Measurements from ENCODE around the gene RPL10A. TPM values are rescaled to one million over a fixed set of nuclear protein-coding genes. Genes with fewer than 3 reads are reported as not detected.

The RPL10A gene
- total and polyA plus RNA-seq, 2 of the 8 experiments (the other 6 are each of a cell fraction or from before 2014, with no cell fraction given) = 1,893 to 2,948 TPM

DNA sequence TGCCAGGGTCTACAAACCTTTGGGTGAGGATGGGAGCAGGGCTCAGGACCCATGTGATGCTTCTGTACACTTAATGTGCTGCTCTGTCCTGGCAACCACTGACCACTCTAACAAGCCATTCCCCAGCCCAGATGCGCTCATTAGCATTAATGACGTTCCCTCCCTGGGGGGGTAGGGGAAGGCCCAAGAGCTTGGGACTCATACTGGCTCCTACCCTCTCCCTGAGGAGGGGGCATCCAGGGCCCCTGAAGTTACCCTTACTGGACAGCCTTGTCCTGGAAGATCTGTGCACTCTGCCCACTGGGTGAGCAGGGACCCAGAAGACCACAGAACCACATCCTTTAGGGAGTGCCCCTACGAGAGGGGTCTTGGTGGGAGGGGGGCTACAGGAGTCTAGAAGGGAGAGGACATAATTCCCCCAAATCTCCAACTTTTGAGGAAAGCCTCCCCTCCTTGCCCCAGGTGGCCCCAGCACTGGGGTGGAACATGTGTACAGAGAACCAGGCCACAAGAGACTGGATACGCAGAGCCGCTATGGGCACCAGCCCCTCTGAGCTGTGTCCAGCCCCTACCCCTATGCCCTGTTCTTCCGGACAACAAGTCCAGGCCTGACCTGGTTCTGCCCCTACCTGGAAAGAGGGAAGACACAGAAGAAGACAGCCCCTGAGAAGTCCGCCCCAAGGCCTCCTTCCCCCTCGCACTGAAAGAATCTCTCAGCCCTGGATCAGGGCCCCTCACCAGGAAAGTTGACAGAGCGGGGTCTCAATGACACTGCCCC lies 27.2 kb downstream of the RPL10A start:
- Histone ChIP-seq H3K9ac (replicated peaks in 1 of 4; ENCODE audit: extremely low read depth in 1 of 4, low read depth in 3 of 4, low read length in 3 of 4) (no peak overlapping the region; a peak in 1 of 7 replicates), H4K91ac (replicated peaks; ENCODE audit: insufficient read length, low read length) (no peak overlapping the region), H4K5ac (ENCODE audit: insufficient read length, low read depth, low read length) (no peak overlapping the region), H2BK12ac (ENCODE audit: low read depth, low read length) (no peak overlapping the region), H3K4me1 (replicated peaks in 1 of 4; ENCODE audit: control insufficient read depth in 3 of 4, insufficient read depth in 4 of 4, low read length in 3 of 4) (peaks cover 22 to 59% (median 50%) of the 10 kb centered on the region in 4 experiments), H4K20me1 (replicated peaks in 1 of 2; ENCODE audit: control insufficient read depth in 1 of 2, insufficient read depth in 2 of 2, low read length in 2 of 2) (peaks cover 15 to 25% of the 10 kb centered on the region in 2 experiments), H2BK5ac (ENCODE audit: low read depth, low read length) (0 out of 2 replicates have a peak overlapping the region, but pooled peaks have one; percentile 41), H3K18ac (ENCODE audit: extremely low read depth, low read length) (no peak overlapping the region; the same call in 1 of the 2 replicates), H3K27ac (ENCODE audit: low read depth, low read length) (no peak overlapping the region), H3K9me3 (ENCODE audit: insufficient read depth in 2 of 2, low read depth in 1 of 2, low read length in 1 of 2) (no peaks in the 10 kb centered on the region), H3K4ac (replicated peaks; ENCODE audit: insufficient read length, low read depth, low read length) (no peak overlapping the region), H2BK20ac (ENCODE audit: low read length) (no peak overlapping the region), H2BK15ac (ENCODE audit: low read length) (no peak overlapping the region), H2AFZ (ENCODE audit: low read length) (no peak overlapping the region), H3K27me3 (replicated peaks in 1 of 4; ENCODE audit: control insufficient read depth in 3 of 4, extremely low read depth in 1 of 4, insufficient read depth in 3 of 4, low read length in 3 of 4) (peaks cover 0 to 13% (median 6%) of the 10 kb centered on the region in 4 experiments; a peak in 4 of 7 replicates), H2BK120ac (replicated peaks; ENCODE audit: low read depth, low read length) (no peak overlapping the region), H3K56ac (replicated peaks; ENCODE audit: insufficient read length, low read depth, low read length) (no peak overlapping the region), H3K14ac (ENCODE audit: insufficient read length) (no peak overlapping the region), H3K4me3 (ENCODE audit: extremely low read depth in 1 of 4, insufficient read depth in 2 of 4, low read depth in 3 of 4, low read length in 4 of 4) (peak overlapping the region; percentile 46 to 75 (median 52)), H3K23ac (ENCODE audit: insufficient read length) (no peak overlapping the region), H4K8ac (ENCODE audit: extremely low read depth, insufficient read depth, low read length) (no peak overlapping the region), H3K36me3 (ENCODE audit: control insufficient read depth in 2 of 4, insufficient read depth in 4 of 4, low read length in 3 of 4) (no peaks in the 10 kb centered on the region), H3K23me2 (ENCODE audit: low read depth, low read length) (peaks cover 6% of the 10 kb centered on the region; the same call in 1 of the 2 replicates), H3K79me2 (ENCODE audit: control insufficient read depth in 1 of 2, insufficient read depth in 2 of 2, low read length in 2 of 2) (peaks cover 0 to 34% of the 10 kb centered on the region in 2 experiments; a peak in 2 of 4 replicates), H3K79me1 (ENCODE audit: low read depth, low read length) (peaks cover 13% of the 10 kb centered on the region), H3K4me2 (ENCODE audit: insufficient read depth in 1 of 2, low read depth in 2 of 2, low read length in 2 of 2) (peak overlapping the region; percentile 74 to 77), H2AK5ac (ENCODE audit: low read depth, low read length) (no peak overlapping the region)
- FAIRE-seq = no peak
- 69% methylated on average over 9 of the region's 9 CpGs; no CpG with 5 or more reads in 1 of the 2 experiments for whole genome bisulfite sequencing, 2 experiments (ENCODE audit: extremely low coverage in 1 of 2, insufficient coverage in 1 of 2, insufficient read length in 1 of 2, insufficient replicate concordance in 2 of 2, low coverage in 1 of 2, low lambda C conversion rate in 2 of 2, missing lambda C conversion rate in 1 of 2)
- DNase-seq (ENCODE audit: low read depth in 1 of 2, low spot score in 2 of 2) = no peak
- ChIA-PET POLR2A (ENCODE audit: partially characterized antibody) (interaction anchor here (0.6 to 37.6 kb wide), 7 partner anchors 13 to 223 kb away, joined by 3 to 1319 read pairs (median 3); partner anchors contain the start of gene RPL10A), CTCF (ENCODE audit: partially characterized antibody) (interaction anchor here (0.6 to 2.4 kb wide), 11 partner anchors 9 to 775 kb away, joined by 3 to 8 read pairs (median 4); partner anchors contain the start of gene FANCE)
- TF ChIP-seq SIN3A (conservative IDR thresholded peaks at IDR 0.05 in 1 of 2, IDR thresholded peaks at IDR 0.05 in 1 of 2; ENCODE audit: low read depth in 1 of 2, low read length in 2 of 2) (0 out of 4 replicates have a peak, but pooled peaks of 1 of the 2 experiments have one; percentile 7), EP300 (IDR thresholded peaks at IDR 0.05; ENCODE audit: borderline replicate concordance in 1 of 2, low read depth in 2 of 2, low read length in 2 of 2) (no peak)

Measured in H1 (cell line).